Measurements from ENCODE around the gene FAM9C. TPM values are rescaled to one million over a fixed set of nuclear protein-coding genes. Genes with fewer than 3 reads are reported as not detected.

The FAM9C gene
- total and polyA plus RNA-seq, 2 donors from 2014 or later: not detected

DNA sequence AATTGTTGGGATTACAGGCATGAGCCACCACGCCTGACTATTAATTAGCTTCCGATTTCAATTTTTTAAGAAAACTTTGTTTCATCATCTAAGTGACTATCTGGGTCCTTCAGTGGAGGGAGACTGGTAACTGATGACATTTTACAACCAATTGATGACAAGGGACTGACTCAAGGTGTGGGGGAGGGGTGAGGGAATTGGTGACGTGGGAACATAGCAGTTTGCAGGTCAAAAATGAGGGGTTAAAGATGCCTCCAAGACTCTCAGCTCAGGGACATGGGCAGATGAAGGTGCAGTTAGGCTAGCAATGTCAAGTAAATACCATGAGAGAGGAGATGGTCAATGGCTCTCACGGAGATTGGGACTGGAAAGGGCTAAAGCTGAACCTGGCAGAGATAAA lies 5.7 kb upstream of the FAM9C start:
- no peak overlapping the region for H3K27ac ChIP-seq (ENCODE audit: low read depth in 2 of 2, low read length in 2 of 2)

DNA sequence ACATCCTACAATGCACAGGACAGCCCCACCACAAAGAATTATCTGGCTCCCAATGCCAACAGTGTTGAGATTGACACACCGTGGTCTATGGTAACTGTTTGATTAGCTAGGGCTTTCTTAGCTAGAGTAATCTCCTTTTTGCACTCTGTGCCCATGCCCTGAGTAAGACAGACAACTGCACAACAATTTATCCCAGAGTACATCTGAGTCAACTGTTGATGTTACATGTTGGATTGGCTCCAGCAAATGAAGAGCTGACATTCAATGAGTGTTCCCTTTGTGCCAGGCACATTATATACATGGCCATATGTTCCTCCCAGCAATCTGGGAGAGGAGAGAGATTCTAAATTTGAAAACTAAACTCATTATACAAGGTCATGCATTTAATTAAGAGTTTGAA lies 3.9 kb upstream of the FAM9C start:
- Histone ChIP-seq H3K27me3 (ENCODE audit: control insufficient read depth, insufficient read depth, low read length) (no peaks in the 10 kb centered on the region), H3K27ac (ENCODE audit: low read depth in 2 of 2, low read length in 2 of 2) (no peak overlapping the region)
- FAIRE-seq: no peak

More for the DNA sequence above, 5.7 kb upstream of the FAM9C start:
- DNase-seq: no peak
- TF ChIP-seq, protein P1, sequence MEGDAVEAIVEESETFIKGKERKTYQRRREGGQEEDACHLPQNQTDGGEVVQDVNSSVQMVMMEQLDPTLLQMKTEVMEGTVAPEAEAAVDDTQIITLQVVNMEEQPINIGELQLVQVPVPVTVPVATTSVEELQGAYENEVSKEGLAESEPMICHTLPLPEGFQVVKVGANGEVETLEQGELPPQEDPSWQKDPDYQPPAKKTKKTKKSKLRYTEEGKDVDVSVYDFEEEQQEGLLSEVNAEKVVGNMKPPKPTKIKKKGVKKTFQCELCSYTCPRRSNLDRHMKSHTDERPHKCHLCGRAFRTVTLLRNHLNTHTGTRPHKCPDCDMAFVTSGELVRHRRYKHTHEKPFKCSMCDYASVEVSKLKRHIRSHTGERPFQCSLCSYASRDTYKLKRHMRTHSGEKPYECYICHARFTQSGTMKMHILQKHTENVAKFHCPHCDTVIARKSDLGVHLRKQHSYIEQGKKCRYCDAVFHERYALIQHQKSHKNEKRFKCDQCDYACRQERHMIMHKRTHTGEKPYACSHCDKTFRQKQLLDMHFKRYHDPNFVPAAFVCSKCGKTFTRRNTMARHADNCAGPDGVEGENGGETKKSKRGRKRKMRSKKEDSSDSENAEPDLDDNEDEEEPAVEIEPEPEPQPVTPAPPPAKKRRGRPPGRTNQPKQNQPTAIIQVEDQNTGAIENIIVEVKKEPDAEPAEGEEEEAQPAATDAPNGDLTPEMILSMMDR (IDR thresholded peaks at IDR 0.05; ENCODE audit: borderline replicate concordance, extremely low read depth, insufficient read depth): no peak
- no peaks in the 10 kb centered on the region for H3K9me3 ChIP-seq (ENCODE audit: control insufficient read depth in 2 of 3, insufficient read depth in 1 of 3, low read length in 3 of 3)
- intact Hi-C loops (cut with DNase I): no loop called here
- no peak overlapping the region for H3K9ac ChIP-seq (ENCODE audit: low read length in 3 of 3)
- no peak overlapping the region for H3K4me3 ChIP-seq (ENCODE audit: low read length in 3 of 3)
- no peaks in the 10 kb centered on the region for H3K36me3 ChIP-seq (ENCODE audit: control insufficient read depth in 2 of 3, insufficient read depth in 3 of 3, low read length in 3 of 3)
- FAIRE-seq: no peak
- peaks cover 0 to 8% (median 2%) of the 10 kb centered on the region in 3 donors for H3K4me1 ChIP-seq (ENCODE audit: control insufficient read depth in 2 of 3, insufficient read depth in 2 of 3, low read depth in 1 of 3, low read length in 3 of 3)
- H3K27me3 ChIP-seq (ENCODE audit: control insufficient read depth, insufficient read depth, low read length): no peaks in the 10 kb centered on the region

DNA sequence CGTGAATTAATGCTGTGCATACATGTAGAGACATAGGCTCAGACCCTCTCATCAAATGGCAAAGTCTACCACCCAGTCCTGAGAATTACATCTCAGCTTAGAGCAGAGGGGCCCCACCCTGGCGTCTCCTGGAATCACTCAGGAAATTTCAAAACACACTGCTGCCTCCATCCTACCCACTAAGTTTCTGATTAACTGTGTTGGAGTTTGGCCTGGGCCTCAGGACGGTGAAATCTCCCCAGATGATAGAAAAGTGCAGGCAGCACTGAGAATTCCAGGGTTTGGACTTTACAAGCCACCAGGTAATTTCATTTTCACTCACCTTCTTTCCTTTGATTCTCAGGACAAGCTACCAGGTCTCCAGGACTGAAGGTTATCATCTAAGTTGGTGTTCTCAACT lies 3.3 kb upstream of the FAM9C start:
- no peaks in the 10 kb centered on the region for H3K36me3 ChIP-seq (ENCODE audit: control insufficient read depth in 2 of 3, insufficient read depth in 3 of 3, low read length in 3 of 3)
- H3K9ac ChIP-seq (ENCODE audit: low read length in 3 of 3): no peak overlapping the region
- no peak for DNase-seq
- no peak overlapping the region for H3K27ac ChIP-seq (ENCODE audit: low read depth in 2 of 2, low read length in 2 of 2)
- TF ChIP-seq, protein P1 (IDR thresholded peaks at IDR 0.05; ENCODE audit: borderline replicate concordance, extremely low read depth, insufficient read depth): no peak
- no peaks in the 10 kb centered on the region for H3K27me3 ChIP-seq (ENCODE audit: control insufficient read depth, insufficient read depth, low read length)
- peaks cover 0 to 8% (median 2%) of the 10 kb centered on the region in 3 donors for H3K4me1 ChIP-seq (ENCODE audit: control insufficient read depth in 2 of 3, insufficient read depth in 2 of 3, low read depth in 1 of 3, low read length in 3 of 3)
- no peaks in the 10 kb centered on the region for H3K9me3 ChIP-seq (ENCODE audit: control insufficient read depth in 2 of 3, insufficient read depth in 1 of 3, low read length in 3 of 3)
- no peak overlapping the region for H3K4me3 ChIP-seq (ENCODE audit: low read length in 3 of 3)
- intact Hi-C loops (cut with DNase I): no loop called here
- no peak for FAIRE-seq

More for the DNA sequence above, 3.9 kb upstream of the FAM9C start:
- H3K4me1 ChIP-seq (ENCODE audit: control insufficient read depth in 2 of 3, insufficient read depth in 2 of 3, low read depth in 1 of 3, low read length in 3 of 3): peaks cover 0 to 8% (median 2%) of the 10 kb centered on the region in 3 donors
- intact Hi-C loops (cut with DNase I): no loop called here
- H3K9ac ChIP-seq (ENCODE audit: low read length in 3 of 3): no peak overlapping the region
- no peaks in the 10 kb centered on the region for H3K36me3 ChIP-seq (ENCODE audit: control insufficient read depth in 2 of 3, insufficient read depth in 3 of 3, low read length in 3 of 3)
- H3K9me3 ChIP-seq (ENCODE audit: control insufficient read depth in 2 of 3, insufficient read depth in 1 of 3, low read length in 3 of 3): no peaks in the 10 kb centered on the region
- H3K4me3 ChIP-seq (ENCODE audit: low read length in 3 of 3): no peak overlapping the region
- TF ChIP-seq, protein P1 (IDR thresholded peaks at IDR 0.05; ENCODE audit: borderline replicate concordance, extremely low read depth, insufficient read depth): no peak
- no peak for DNase-seq
